Fibroblast of lung (primary cell): ENCODE data around the gene MSL2.

Experiments
- CTCF ChIP-seq, 2 donors: IDR thresholded peaks in 1 of 2; conservative IDR thresholded peaks in 1 of 2; 1 replicate in 1 of 2; 2 replicates in 1 of 2; pipeline ENCODE4 v1.5.1; 2011 to 2012; ENCODE audit warnings: low read length in 2 of 2, control low read depth in 1 of 2, inconsistent platforms in 1 of 2, low read depth in 1 of 2, mild to moderate bottlenecking in 1 of 2
- EZH2 ChIP-seq: IDR thresholded peaks from 2 replicates; pipeline ENCODE4 v1.5.1; 2012; ENCODE audit warnings: low read length, control low read depth, mild to moderate bottlenecking; ENCODE audit errors: missing control alignments

GRCh38 chr3:136142592-136142991, 53.5 kb downstream of the MSL2 start:
- TF ChIP-seq CTCF (conservative IDR thresholded peaks at IDR 0.05 in 1 of 2, IDR thresholded peaks at IDR 0.05 in 1 of 2; ENCODE audit: low read depth in 1 of 2, low read length in 2 of 2) (no peak), EZH2 (no peak)
